K562 (cell line): ENCODE results near the gene YIPF1. TPM values are rescaled to one million over a fixed set of nuclear protein-coding genes. Genes with fewer than 3 reads are reported as not detected.
A peak's percentile ranks its signal among the peaks of the same experiment; 100 is the strongest.

ENCODE experiments used
- ARID1B ChIP-seq: fragments of 450-650 bp; IDR thresholded peaks from 2 replicates; pipeline ENCODE4 v1.6.1; 2016; ENCODE audit warnings: antibody characterized with exemption, mild to moderate bottlenecking, inconsistent platforms
- C11orf30 ChIP-seq: fragments of 450-650 bp; IDR thresholded peaks from 2 replicates; pipeline ENCODE4 v1.6.1; 2016; ENCODE audit warnings: low read depth, mild to moderate bottlenecking
- CTCFL ChIP-seq: IDR thresholded peaks from 2 replicates; pipeline ENCODE4 v1.6.1; 2011; ENCODE audit warnings: borderline replicate concordance, low read depth, mild to moderate bottlenecking, moderate library complexity, low read length; ENCODE audit not compliant: insufficient read depth, poor library complexity, severe bottlenecking
- DMBX1 ChIP-seq: fragments of 250-450 bp; sonication (Bioruptor Pico); IDR thresholded peaks from 2 replicates; pipeline ENCODE4 v1.8.0; 2022; ENCODE audit warnings: inconsistent platforms, mild to moderate bottlenecking, moderate library complexity, borderline replicate concordance
- DPF2 ChIP-seq: fragments of 450-650 bp; IDR thresholded peaks from 2 replicates; pipeline ENCODE4 v1.6.1; 2016
- ILK ChIP-seq: fragments of 450-650 bp; IDR thresholded peaks from 2 replicates; pipeline ENCODE4 v1.6.1; 2016; ENCODE audit warnings: missing genetic modification characterization, low read depth, mild to moderate bottlenecking, missing compliant biosample characterization, moderate library complexity, borderline replicate concordance
- MAZ ChIP-seq, 2 experiments: fragments of 450-650 bp in 1 of 2; sonication (generic) in 1 of 2; formaldehyde crosslinking; IDR thresholded peaks in 1 of 2; conservative IDR thresholded peaks in 1 of 2; 2 replicates each; pipeline versions ENCODE4 v1.4.0 to v1.5.0; 2020; ENCODE audit warnings: mild to moderate bottlenecking in 1 of 2, missing genetic modification reagents in 1 of 2
- NFE2 ChIP-seq: IDR thresholded peaks from 2 replicates; pipeline ENCODE4 v1.6.1; 2014; ENCODE audit warnings: antibody characterized with exemption, low read depth
- NFE2L1 ChIP-seq: fragments of 450-650 bp; IDR thresholded peaks from 2 replicates; pipeline ENCODE4 v1.6.1; 2016; ENCODE audit warnings: missing genetic modification characterization, low read depth, mild to moderate bottlenecking, missing compliant biosample characterization, moderate library complexity, borderline replicate concordance
- NR2C1 ChIP-seq, 2 experiments: fragments of 450-650 bp; IDR thresholded peaks; 2 replicates each; pipeline ENCODE4 v1.6.1; 2017; ENCODE audit warnings: mild to moderate bottlenecking in 2 of 2, antibody characterized with exemption in 1 of 2, inconsistent platforms in 1 of 2, missing compliant biosample characterization in 1 of 2, missing genetic modification characterization in 1 of 2
- POU5F1 ChIP-seq: fragments of 150-350 bp; IDR thresholded peaks from 2 replicates; pipeline ENCODE4 v1.6.1; 2014; ENCODE audit warnings: borderline replicate concordance, low read length, low read depth, mild to moderate bottlenecking; ENCODE audit not compliant: partially characterized antibody
- PRDM10 ChIP-seq: fragments of 450-650 bp; IDR thresholded peaks from 2 replicates; pipeline ENCODE4 v1.6.1; 2018; ENCODE audit not compliant: partially characterized antibody
- SMARCE1 ChIP-seq: fragments of 450-650 bp; IDR thresholded peaks from 2 replicates; pipeline ENCODE4 v1.7.1; 2016; ENCODE audit warnings: mild to moderate bottlenecking
- SOX6 ChIP-seq: fragments of 450-650 bp; IDR thresholded peaks from 2 replicates; pipeline ENCODE4 v1.6.1; 2014; ENCODE audit warnings: mild to moderate bottlenecking
- XRCC5 ChIP-seq: fragments of 200-400 bp; formaldehyde crosslinking; IDR thresholded peaks from 2 replicates; pipeline ENCODE4 v1.6.1; 2017; ENCODE audit warnings: low read depth, mild to moderate bottlenecking, low read length
- YY1 ChIP-seq, 3 experiments: IDR thresholded peaks; 2 replicates each; pipeline ENCODE4 v1.6.1; 2011; ENCODE audit warnings: low read length in 2 of 3, mild to moderate bottlenecking in 2 of 3, moderate library complexity in 2 of 3, borderline replicate concordance in 1 of 3, control low read depth in 1 of 3, low read depth in 1 of 3; ENCODE audit not compliant: insufficient read depth in 3 of 3, insufficient replicate concordance in 2 of 3, control insufficient read depth in 1 of 3, insufficient read length in 1 of 3; ENCODE audit errors: extremely low read depth in 1 of 3
- ZNF174 ChIP-seq: fragments of 250-450 bp; sonication (Bioruptor Pico); IDR thresholded peaks from 2 replicates; pipeline ENCODE4 v1.4.0; 2020; ENCODE audit warnings: mild to moderate bottlenecking
- polyA plus RNA-seq, 8 experiments: library from polyadenylated mRNA; depleted of rRNA in 4 of 8; stranded (reverse) in 5 of 8; unstranded in 3 of 8; fragments of >200 nt; fragmentation: Nextera tagmentation in 2 of 8; fragmentation: Illumina TruSeq in 1 of 8; extraction: Ambion mirVana in 2 of 8; extraction: Trizol in 1 of 8; gene quantifications; 2 replicates each; pipeline versions ENCODE4 v1.2.1 to v1.2.3, GENCODE V29; 2011 to 2014; ENCODE audit warnings: inconsistent platforms in 1 of 8, missing spikeins in 1 of 8
- total RNA-seq, 7 experiments: library from RNA; depleted of rRNA in 6 of 7; stranded (reverse); fragments of >200 nt in 6 of 7; fragmentation: Illumina TruSeq in 2 of 7; extraction: Trizol in 2 of 7; gene quantifications; 2 replicates each; pipeline versions ENCODE4 v1.2.1 to v1.2.3, GENCODE V29; 2011 to 2021; ENCODE audit warnings: low replicate concordance in 1 of 7
- TF ChIP-seq, protein P1 (sequence below): sonication (generic); formaldehyde crosslinking; IDR thresholded peaks from 2 replicates; pipeline ENCODE4 v1.8.0; 2022; ENCODE audit warnings: mild to moderate bottlenecking, missing genetic modification reagents

Gene YIPF1
- total and polyA plus RNA-seq, 9 of the 15 experiments (the other 6 are each of a cell fraction or from before 2014, with no cell fraction given) = 11.5 to 37.5 (median 19.2) TPM

GRCh38 chr1:53811414-53811851, 78.2 kb downstream of the YIPF1 start (continued):
- TF ChIP-seq, protein P1, sequence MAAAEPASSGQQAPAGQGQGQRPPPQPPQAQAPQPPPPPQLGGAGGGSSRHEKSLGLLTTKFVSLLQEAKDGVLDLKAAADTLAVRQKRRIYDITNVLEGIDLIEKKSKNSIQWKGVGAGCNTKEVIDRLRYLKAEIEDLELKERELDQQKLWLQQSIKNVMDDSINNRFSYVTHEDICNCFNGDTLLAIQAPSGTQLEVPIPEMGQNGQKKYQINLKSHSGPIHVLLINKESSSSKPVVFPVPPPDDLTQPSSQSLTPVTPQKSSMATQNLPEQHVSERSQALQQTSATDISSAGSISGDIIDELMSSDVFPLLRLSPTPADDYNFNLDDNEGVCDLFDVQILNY = no peak
- TF ChIP-seq NR2C1 (IDR thresholded peaks at IDR 0.05) = no peak
- TF ChIP-seq NR2C1 (tag; IDR thresholded peaks at IDR 0.05) = 0 out of 2 replicates have a peak, but pooled peaks have one; percentile 21
- peak; percentile 72 for TF ChIP-seq DPF2
- TF ChIP-seq YY1 (IDR thresholded peaks at IDR 0.05; ENCODE audit: borderline replicate concordance in 1 of 3, control insufficient read depth in 1 of 3, extremely low read depth in 1 of 3, insufficient read depth in 3 of 3, insufficient read length in 1 of 3, insufficient replicate concordance in 2 of 3, low read depth in 1 of 3, low read length in 2 of 3) = peak in 1 of 3 experiments; percentile 57
- peak; percentile 21; the same call in 1 of the 2 replicates for TF ChIP-seq SOX6
- TF ChIP-seq ZNF174 (CRISPR knock-in tag) = no peak
- peak; percentile 81 for TF ChIP-seq NFE2
- no peak for TF ChIP-seq XRCC5
- peak; percentile 48 for TF ChIP-seq CTCFL
- peak; percentile 26; the same call in 1 of the 2 replicates for TF ChIP-seq ARID1B
- peak; percentile 50; the same call in 1 of the 2 replicates for TF ChIP-seq NFE2L1 (tag)
- no peak for TF ChIP-seq POU5F1
- peak; percentile 66 for TF ChIP-seq PRDM10
- 0 out of 4 replicates have a peak, but pooled peaks of 1 of the 2 experiments have one; percentile 32 for TF ChIP-seq MAZ (CRISPR knock-in tag; conservative IDR thresholded peaks at IDR 0.05 in 1 of 2, IDR thresholded peaks at IDR 0.05 in 1 of 2)
- peak; percentile 84 for TF ChIP-seq C11orf30
- 0 out of 2 replicates have a peak, but pooled peaks have one; percentile 16 for TF ChIP-seq SMARCE1
- no peak for TF ChIP-seq ILK
- TF ChIP-seq DMBX1 = 0 out of 2 replicates have a peak, but pooled peaks have one; percentile 48
